Skeletal muscle cell (primary cell): ENCODE data around the gene COL4A1.

ENCODE experiments used
- DNase-seq: peaks from one replicate; pipeline ENCODE4 v3.0.0-alpha.2; 2010; ENCODE audit warnings: low read depth
- H3K4me3 ChIP-seq: 2 replicates; pipeline ENCODE4 v1.5.1; 2011; ENCODE audit warnings: low read depth, mild to moderate bottlenecking, control low read depth, low read length, moderate library complexity

Gene COL4A1

GRCh38 chr13:110306960-110307766 is at the start of gene COL4A1, which contains the start of gene COL4A2:
Gene COL4A1 (minus strand): TSS chr13:110307157. CDS start chr13:110307027, 130 bp downstream.
Gene COL4A2 (plus strand): TSS chr13:110307284. CDS start chr13:110307904, 620 bp downstream.
- DNase-seq, result no peak
- H3K4me3 ChIP-seq, result peak within 1 kb of the TSS; percentile 74

DNA sequence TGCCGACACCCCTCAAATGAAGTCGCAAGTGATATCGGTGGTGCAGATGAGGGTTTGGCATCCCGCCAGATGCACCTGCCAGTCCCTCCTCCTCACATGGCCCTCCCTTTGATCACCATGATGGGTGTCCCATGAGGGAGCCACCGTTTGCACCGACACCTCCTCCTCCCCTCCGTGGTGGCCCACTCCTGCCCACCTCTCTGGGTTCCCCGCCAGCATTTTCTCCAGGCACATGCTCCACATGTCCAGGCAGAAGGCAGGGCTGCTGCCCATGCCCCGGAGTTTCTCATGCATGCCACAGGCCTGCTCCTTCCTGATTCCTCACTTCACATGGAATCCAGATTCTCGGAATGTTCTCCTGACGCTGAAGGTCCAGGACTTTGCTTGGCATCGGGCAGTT is 49.4 kb upstream of the COL4A1 start:
- H3K4me3 ChIP-seq, result no peak overlapping the region
- DNase-seq, result no peak

DNA sequence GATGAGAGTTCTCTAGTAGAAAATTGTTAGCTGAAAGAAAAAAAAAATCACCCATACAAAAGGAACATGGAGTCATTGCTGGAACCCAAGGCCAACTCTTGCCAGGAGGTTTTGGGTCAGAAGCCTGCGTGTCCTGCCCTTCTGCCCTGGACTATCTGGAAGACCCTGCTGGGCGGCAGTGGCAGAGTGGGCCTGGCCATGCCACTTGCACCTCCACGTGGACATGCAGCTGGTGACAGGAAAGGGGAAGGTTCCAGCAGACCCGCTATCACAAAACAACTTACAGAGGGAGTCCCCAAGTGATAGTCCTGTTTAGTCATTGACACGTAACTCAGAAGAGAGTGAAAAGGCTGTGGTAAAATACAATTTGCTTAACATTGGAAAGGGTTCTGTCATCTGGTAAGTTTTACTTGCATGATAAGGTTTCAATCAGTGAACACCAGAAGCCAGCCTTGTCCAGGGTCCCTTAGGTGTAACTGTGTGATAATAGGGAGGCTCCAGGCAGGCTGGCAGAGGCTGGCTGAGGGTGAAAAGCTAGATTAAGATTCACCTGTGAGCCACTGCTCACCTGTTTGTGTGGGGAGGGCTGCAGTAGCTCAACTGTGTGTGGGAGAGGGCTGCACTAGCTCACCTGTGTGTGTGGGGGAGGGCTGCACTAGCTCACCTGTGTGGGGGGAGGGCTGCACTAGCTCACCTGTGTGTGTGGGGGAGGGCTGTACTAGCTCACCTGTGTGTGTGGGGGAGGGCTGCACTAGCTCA is 47.9 kb upstream of the COL4A1 start:
- DNase-seq, result no peak
- H3K4me3 ChIP-seq, result no peak overlapping the region

- H3K4me3 ChIP-seq, result no peak overlapping the region
- DNase-seq, result no peak
Measured at GRCh38 chr13:110354123-110354627, 47.2 kb upstream of the COL4A1 start.

DNA sequence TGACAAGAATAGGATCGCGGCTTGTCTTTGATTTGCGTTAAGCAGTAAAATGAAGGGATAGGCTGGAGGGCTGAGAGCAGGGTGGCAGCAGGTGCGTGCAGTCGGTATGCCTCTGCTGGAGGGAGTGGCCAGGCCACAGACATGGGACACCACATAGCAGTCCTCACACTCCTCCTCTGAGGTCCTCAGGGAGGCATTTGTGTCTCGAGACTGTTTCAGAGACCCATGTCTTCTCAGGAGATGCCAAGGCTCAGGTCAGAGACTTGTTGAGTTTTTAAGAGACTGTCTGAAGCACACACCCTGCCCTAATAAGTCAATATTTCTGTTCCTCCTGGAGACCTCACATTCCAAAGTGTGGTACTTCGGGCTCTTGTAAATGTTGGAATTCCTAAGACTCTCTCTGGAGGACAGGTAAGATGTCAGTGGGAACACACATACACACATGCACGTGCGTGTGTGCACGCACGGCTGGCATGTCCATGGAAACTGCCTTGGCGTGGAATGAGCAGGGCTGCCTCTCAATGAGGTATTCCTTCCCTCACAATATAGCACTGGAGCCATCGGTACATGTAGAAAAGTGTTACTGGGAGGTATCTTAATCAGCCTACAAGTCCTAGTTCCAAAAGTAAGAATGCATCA is 46.5 kb upstream of the COL4A1 start:
- no peak overlapping the region for H3K4me3 ChIP-seq
- no peak for DNase-seq

- H3K4me3 ChIP-seq, result no peak overlapping the region
- no peak for DNase-seq
Measured at GRCh38 chr13:110352735-110353134, 45.8 kb upstream of the COL4A1 start.

GRCh38 chr13:110351636-110352420 is 44.9 kb upstream of the COL4A1 start:
- H3K4me3 ChIP-seq, result no peak overlapping the region
- DNase-seq, result no peak

- H3K4me3 ChIP-seq, result no peak overlapping the region
- DNase-seq, result no peak
Measured at GRCh38 chr13:110350509-110350908, 43.6 kb upstream of the COL4A1 start.

GRCh38 chr13:110350049-110350448 is 43.1 kb upstream of the COL4A1 start:
- no peak overlapping the region for H3K4me3 ChIP-seq
- no peak for DNase-seq

DNA sequence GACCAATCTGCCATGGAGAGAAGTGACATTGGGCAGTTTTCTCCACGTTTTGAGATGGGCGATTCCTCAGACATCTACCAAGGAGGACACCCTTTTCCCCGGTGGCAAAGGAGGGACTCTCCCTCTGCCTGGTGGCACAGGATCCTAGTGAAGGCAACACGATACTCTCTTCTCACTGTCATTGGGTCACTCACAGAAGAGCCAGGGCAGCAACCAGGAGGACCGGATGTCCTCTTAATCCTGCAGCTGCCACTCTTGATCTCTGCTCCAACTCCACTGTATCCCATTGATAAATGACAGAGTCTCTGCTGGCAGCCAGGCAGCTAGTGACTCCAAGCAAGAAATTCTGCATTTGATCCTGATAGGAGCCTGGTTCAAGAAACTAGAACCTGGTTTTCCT is 42.3 kb upstream of the COL4A1 start:
- no peak for DNase-seq
- H3K4me3 ChIP-seq, result no peak overlapping the region

DNA sequence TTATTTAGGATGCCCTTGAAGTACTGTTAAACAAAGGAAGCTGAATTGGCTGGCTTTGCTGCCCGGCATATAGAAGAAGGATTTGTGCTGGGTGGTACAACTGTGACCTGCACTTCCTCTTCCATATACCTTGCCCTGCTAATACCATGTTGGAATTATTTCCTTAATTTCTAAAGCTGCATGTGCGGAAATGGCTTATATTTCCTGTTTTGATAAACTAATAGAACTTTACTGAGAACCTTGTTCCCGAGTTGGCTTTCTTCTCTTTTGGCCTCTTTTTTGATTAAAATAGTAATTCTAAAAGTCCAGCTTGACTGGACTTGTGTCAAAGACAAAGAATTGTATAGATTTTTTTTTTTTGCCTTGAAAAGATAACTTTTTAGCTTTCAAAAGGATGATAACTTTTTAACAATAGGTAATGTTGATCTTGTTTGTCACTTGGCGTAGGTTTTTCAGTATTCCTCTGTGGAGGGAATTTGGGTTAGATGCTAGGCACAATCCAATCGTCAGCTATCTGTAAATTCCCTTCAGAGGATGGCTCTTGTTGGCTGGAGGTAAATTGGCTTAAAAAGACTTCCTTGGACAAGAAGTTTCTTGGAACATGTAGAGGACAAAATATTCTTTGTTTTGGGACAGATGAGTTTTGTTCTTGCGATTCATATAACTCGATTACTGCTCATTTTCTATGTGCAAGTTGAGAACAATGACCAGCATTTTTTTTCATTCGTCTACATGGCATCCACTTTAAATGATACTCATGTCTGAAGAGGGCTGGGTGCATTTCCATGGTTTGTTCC is 41.5 kb upstream of the COL4A1 start:
- no peak for DNase-seq
- H3K4me3 ChIP-seq, result no peak overlapping the region

- peak; percentile 87 for DNase-seq
Measured at GRCh38 chr13:110347535-110348308, 40.8 kb upstream of the COL4A1 start.

GRCh38 chr13:110347088-110347487 is 40.1 kb upstream of the COL4A1 start:
- no peak overlapping the region for H3K4me3 ChIP-seq
- DNase-seq, result no peak

More at GRCh38 chr13:110347535-110348308, 40.8 kb upstream of the COL4A1 start:
- no peak overlapping the region for H3K4me3 ChIP-seq

DNA sequence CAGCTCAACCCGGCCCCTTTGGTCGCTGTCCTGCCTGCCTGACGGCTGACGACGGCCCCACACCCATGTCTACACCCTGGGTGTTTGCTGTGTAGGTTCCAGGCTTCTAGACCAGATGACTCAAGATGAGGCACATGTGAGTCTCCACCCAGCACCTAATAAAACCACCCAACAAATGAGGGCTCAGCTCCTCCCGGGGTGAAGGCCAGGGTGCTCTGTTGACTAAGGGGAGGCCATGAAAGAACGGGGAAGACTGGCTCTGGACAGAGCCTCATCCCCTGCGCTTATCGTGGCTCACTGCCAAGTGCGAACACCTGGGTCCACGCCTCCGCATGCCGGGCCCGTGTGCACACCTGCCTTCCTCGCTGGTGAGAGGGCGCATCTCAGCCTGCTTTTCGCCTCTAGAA is 39.7 kb upstream of the COL4A1 start:
- DNase-seq, result no peak
- no peak overlapping the region for H3K4me3 ChIP-seq

- no peak for DNase-seq
Measured at GRCh38 chr13:110345701-110346100, 38.7 kb upstream of the COL4A1 start.

DNA sequence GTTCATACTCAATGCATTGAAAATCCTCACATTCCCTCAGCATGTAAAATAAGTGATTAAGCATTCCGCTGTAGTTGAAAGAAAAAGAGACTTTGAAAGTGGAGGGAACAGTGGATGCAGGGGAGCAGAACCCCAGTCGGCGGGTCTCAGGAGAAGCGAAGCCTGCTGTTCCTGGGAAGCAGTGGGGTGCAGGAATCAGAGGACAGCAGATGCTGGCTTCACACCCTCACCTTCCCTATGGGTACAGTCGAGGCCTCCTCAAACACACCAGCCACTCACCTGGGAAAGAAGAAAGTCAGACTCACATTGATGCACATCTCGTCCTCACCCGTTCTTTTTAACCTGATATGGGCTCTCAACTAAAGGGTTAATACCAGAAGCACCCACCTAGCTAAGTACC is 38.3 kb upstream of the COL4A1 start:
- DNase-seq, result no peak

More at GRCh38 chr13:110345701-110346100, 38.7 kb upstream of the COL4A1 start:
- no peak overlapping the region for H3K4me3 ChIP-seq

DNA sequence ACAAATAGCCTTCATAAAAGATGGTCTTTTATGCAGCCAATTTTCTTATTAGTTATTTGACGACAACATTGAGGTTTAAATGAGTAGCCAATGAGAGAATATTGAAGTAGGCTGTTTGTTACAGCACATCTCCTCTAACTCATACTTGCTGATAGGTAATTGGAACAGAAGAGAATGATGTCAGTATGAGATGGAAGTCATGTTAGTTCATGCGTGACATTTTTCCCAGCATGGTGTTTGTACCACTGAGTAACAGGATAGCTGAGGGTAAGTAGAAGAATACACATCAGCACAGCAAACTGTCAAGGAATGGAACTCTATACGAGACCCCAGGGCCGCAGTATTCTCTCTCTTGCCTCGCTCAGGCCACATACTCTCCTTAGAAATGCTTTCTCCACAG is 37.4 kb upstream of the COL4A1 start:
- no peak for DNase-seq
- no peak overlapping the region for H3K4me3 ChIP-seq

More for the DNA sequence above, 38.3 kb upstream of the COL4A1 start:
- no peak overlapping the region for H3K4me3 ChIP-seq
